CMK (cell line): ENCODE measurements around the gene P2RX6.
"Not testable (repeated sequence)": the region's sequence is repeated elsewhere in the genome, so short reads cannot be mapped to it uniquely, and the experiment has no call there.

Source experiments
- DNase-seq: peaks from one replicate; pipeline ENCODE4 v3.0.0-alpha.2; 2010; ENCODE audit warnings: low read depth

The P2RX6 gene

GRCh38 chr22:21031545-21032036 lies 16.6 kb downstream of the P2RX6 start:
- no peak for DNase-seq

DNA sequence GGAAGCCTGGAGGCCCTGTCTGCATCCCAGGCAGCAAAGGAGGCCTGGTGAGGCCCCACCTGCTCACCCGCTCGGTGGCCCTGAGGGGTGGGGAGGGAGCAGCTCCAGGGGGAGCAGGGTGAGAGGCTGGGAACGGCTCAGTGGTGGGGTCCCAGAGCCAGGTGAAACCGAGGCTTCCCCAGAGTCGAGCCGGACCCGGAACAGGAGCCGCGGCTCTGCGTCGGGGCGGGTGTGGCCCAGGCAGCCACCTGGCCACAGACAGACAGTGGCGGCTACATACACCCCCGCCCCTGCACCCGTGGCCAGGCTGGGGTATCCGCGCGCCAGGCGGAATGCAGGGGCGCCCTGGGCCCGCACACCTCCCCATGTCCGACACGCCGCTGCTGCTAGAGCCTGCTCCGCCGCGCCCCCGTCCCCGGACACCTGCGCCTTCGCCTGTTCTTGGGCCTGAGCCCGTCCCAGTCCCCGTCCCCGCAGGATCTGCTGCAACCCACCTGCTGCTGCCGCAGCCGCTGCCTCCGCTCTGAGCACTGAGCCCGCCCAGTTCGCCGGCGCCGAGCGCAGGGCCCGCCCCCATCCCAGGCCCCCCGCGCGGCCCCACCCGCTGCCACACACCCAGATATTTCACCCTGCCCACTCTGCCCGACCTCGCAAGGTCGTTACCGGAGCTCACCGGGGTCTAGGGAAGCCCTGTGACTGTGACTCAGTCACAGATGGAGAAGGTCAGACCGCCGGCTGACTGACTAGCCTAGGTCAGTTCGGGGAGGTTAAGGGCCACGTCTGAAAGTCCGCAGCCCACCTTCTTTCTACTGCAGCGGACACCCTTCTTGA lies 17.3 kb downstream of the P2RX6 start, which contains the start of gene SLC7A4:
SLC7A4 (minus strand) TSS at position 525 of the 831 bp plus-strand sequence. CDS start 749 bp downstream, outside the sequence.
- DNase-seq: no peak

GRCh38 chr22:21032868-21033688 lies 18.1 kb downstream of the P2RX6 start:
- no peak for DNase-seq

DNA sequence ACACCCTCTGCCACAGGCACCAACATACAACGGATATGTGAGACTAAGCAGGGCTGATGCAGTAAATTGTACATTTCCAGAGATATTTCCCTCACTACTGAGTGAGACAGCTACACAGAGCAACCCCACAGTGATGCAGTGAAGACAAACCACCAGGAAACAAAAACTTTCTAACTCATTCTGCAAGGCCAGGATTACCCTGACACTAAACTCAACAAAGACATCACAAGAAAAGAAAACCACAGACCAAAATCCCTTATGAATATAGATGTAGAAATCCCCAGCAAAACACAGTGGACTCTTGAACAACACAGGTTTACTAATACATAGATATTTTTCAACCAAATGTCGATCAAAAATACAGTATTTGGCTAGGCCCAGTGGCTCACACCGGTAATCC lies 18.9 kb downstream of the P2RX6 start:
- DNase-seq: no peak

- no peak for DNase-seq
Measured at GRCh38 chr22:21034989-21035388, 20.0 kb downstream of the P2RX6 start.

DNA sequence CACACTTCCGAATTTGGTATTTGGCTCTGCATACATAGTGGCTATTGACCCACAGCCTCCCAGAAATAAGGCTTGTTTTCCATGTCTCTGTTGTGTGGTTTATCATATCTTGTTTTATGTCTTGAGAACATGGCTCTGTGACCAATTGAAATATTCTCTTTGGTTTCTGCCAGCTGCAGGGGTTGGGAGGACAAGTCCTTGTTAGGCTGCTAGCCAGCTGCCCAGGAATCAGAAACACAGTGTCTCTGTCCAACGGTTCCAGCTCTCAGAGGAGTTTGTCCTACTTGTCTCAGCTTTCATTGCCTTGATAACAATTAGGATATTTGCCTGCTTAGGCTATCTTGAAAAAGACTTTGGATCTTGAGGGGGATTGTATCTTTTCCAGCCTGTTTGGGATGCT lies 23.4 kb downstream of the P2RX6 start:
- no peak for DNase-seq

GRCh38 chr22:21039158-21039557 lies 24.2 kb downstream of the P2RX6 start:
- DNase-seq: not testable (repeated sequence)

- no peak for DNase-seq
Measured at GRCh38 chr22:21041937-21042336, 27.0 kb downstream of the P2RX6 start.

- no peak for DNase-seq
Measured at GRCh38 chr22:21042978-21043859, 28.3 kb downstream of the P2RX6 start.

GRCh38 chr22:21043860-21044535 lies 29.0 kb downstream of the P2RX6 start:
- DNase-seq: no peak

- no peak for DNase-seq
Measured at GRCh38 chr22:21044931-21045584, 30.1 kb downstream of the P2RX6 start.

DNA sequence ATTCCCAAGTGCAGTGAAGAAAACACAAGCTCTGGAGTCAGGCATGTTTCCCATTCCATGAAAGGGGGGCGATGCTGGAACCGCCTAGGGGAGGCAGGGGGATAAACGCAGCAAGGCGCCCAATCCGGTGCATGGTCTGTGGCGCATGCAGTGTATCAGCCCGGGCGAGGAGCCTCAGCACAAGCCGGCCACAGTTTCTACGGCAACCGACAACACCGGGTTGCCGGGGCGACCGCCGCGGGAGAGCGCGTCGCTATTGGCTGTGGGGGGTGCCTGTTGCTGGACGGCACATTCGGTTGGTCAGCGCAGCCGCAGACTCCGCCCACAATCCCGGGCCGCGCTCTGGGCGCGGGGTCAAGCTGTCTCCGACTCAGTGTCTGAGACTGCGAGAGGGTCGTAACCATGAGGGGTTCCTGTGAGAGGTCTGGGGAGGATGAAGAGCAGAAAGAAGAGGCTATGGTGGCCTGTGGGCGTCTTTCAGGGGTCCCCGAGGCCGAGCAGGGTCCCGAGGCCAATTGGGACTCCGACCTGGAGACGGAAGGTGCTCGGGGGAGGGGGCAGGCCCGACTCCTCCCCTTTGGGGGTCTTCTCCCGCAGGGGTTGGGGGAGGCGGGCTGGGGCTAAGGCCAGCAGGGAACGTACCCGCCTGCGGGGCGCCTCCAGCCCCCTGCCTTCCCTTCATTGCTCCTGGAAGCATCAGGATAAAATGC lies 30.8 kb downstream of the P2RX6 start, which contains the start of gene LRRC74B:
LRRC74B (plus strand) TSS at position 362 of the 710 bp plus-strand sequence; CDS start at position 403, 41 bp downstream.
- DNase-seq: peak; percentile 62

DNA sequence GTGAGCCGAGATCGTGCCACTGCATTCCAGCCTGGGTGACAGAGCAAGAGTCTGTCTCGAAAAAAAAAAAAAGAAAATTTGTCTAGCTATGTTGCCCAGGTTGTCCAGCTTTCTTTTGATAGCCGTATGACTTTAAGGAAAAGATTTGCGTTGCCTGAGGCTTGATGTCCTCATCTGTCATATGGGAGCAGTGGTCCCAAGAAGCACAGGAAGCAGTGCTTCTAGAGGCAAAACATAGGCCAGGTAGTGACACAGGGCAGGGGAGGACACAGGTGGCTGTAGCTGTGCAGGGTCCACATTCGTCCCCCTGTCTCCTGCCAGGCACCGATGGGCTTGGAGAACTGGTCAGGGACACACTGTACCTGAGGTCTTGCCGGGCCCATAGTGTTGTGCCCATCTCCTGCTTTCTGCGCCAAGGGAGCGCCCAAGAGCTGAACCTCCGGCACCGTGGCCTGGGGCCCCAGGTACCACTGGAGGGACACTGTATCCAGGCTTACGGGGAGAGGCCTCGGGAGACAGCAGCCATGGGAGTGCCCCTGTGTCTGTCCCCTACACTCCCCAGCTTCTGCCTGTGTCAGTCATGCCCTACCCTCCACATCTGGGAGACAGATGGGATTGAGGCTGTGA lies 32.2 kb downstream of the P2RX6 start:
- DNase-seq: no peak

GRCh38 chr22:21047730-21048129 lies 32.8 kb downstream of the P2RX6 start:
- DNase-seq: no peak

DNA sequence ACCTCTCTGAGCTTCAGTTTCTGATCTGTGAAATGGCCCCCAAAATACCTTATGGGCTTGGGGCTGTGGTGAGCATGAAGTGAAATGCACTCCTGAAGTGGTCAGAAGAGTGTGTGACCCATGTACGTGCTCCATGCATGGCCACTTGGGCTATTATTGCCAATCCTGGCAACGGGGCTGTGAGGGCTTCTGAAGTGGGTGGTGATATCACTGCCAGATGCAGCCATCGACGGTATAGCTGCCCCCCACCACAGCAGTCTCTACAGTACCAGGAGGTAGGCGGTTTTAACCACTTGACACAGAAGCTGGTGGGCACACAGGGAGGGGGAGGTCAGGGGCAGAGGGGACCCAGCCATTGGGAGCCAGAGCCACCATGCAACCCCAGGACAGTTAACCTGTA lies 33.5 kb downstream of the P2RX6 start:
- not testable (repeated sequence) for DNase-seq

- DNase-seq: not testable (repeated sequence)
Measured at GRCh38 chr22:21048965-21049364, 34.0 kb downstream of the P2RX6 start.

DNA sequence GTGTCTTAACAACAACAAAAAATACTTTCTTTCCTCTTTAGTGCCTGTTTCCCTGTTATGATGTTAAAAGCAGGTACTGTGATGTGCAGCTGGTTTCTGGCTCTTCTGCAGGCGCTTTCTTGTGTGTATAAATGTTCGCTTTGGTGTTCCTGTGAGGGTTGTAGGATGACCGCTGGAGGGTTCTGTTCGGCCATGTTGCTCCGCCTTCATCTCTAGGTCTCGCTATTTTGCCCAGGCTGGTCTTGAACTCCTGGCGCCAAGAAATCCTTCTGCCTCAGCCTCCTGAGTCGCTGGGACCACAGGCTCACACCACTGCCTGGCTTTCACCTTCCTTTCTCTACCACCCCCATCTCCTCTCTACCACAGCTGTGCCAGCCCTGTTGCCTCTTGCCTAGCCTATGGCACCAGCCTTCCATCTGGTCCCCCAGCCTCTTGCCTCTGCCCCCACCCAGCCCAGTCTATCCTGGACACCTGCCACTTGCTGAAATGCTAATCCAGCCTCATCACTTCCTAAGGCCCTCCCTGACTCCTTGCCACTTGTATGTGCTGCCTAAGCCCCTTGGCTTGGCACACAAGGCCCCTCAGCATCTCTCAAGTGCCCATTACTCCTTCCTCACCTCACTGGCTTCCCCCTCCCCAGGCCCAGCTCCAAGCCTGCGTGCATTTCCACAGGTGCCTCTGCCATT lies 36.3 kb downstream of the P2RX6 start:
- DNase-seq: no peak

GRCh38 chr22:21051831-21052400 lies 37.0 kb downstream of the P2RX6 start:
- no peak for DNase-seq
